ENCODE data around the gene TRPM3. TPM values are rescaled to one million over a fixed set of nuclear protein-coding genes. Genes with fewer than 3 reads are reported as not detected.

Gene TRPM3
- total and polyA plus RNA-seq, 5 donors = 0.38 to 2.2 (median 1.2) TPM

DNA sequence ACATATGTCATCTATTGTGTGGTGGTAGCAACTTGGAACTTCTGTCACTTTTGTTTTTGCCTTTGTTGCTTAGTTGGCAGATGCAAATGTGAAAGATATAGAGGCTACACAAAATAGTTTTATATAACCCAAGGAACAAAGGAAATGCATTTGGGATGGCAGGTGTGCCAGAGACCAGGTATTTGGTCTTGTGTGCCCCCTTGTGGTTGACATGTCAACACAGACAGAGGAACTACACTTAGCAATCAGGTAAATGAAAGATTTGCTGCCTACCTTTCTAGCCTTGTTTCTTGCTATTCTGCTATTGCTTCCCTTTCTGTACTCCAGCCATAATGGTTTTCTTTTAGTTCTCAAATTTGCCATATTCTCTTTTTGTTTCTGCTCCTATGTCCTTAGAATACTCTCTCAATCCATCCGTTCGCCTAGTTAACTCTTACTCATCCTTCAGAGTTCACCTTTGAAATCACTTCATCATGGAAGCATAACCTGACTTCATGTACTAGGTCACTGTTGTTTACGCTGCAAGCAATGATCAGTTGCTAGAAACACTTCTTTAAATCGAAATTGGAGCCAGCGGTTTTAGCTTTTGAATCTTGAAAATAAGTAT lies 119.5 kb downstream of the TRPM3 start:
- peaks cover 3% of the 10 kb centered on the region for H3K9me3 ChIP-seq (ENCODE audit: control insufficient read depth, low read length)
- 64% methylated on average over 5 of the region's 5 CpGs for WGBS
- H3K4me1 ChIP-seq (ENCODE audit: control insufficient read depth, insufficient read depth, low read length) = no peaks in the 10 kb centered on the region
- H3K4me3 ChIP-seq (ENCODE audit: low read length) = no peak overlapping the region
- DNase-seq = peak in 1 of 3 donors; percentile 14
- ATAC-seq = no peak
- H3K27me3 ChIP-seq (ENCODE audit: control insufficient read depth, insufficient read depth) = no peaks in the 10 kb centered on the region
- intact Hi-C loops (cut with DNase I) = loop anchor here in 1 of 4 donors (10.0 kb wide), 1 partner anchor 357 kb away; no protein-coding TSS in a partner anchor
- H3K27ac ChIP-seq (ENCODE audit: low read length) = no peak overlapping the region

DNA sequence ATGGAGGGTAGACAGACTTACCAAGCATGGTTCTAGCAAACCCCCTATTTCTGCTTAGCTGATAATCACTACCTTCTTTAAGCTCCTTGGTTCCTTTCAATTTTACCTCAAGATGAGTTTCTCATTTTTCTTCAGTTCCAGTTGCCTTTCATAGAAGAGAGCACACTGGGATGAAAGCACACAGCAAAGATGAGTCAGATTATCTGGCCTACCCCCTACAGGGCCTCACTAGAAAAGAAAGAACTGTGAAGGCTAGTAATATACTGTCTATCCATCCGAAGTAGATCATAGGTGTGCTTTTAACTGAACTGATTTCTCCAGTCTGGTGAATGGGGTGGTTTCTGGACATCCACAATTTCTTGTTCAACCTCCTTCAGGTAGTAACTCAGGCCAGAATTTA lies 122.5 kb downstream of the TRPM3 start:
- Histone ChIP-seq H3K27me3 (ENCODE audit: control insufficient read depth, insufficient read depth) (no peaks in the 10 kb centered on the region), H3K27ac (ENCODE audit: low read length) (no peak overlapping the region), H3K9me3 (ENCODE audit: control insufficient read depth, low read length) (no peaks in the 10 kb centered on the region), H3K4me1 (ENCODE audit: control insufficient read depth, insufficient read depth, low read length) (no peaks in the 10 kb centered on the region), H3K4me3 (ENCODE audit: low read length) (no peak overlapping the region)
- ATAC-seq (no peak), DNase-seq (no peak)
- intact Hi-C loops (cut with DNase I) = no loop called here
- WGBS = 79% methylated on average over 1 of the region's 1 CpG

DNA sequence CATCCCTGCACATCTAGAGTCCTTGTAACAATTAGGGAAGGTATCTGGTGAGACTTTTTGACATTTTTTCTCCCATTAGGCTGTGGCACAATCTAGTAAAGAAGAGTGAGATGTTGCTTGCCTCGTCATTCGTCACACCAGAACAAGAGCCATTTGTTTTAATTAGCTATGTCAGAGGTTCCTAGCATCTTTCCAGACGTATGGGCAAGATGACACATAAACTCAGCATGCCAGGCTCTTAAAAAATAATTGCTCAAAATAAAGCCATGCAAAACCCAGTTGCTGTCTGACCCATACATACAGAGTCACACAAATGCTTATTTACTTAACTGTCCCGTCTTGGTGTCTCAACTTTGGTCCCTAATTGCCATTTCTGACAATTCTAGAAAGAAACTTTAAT lies 125.9 kb downstream of the TRPM3 start:
- intact Hi-C loops (cut with DNase I) = no loop called here
- ATAC-seq = no peak
- H3K27ac ChIP-seq (ENCODE audit: low read length) = no peak overlapping the region
- no peaks in the 10 kb centered on the region for H3K9me3 ChIP-seq (ENCODE audit: control insufficient read depth, low read length)
- no peak overlapping the region for H3K4me3 ChIP-seq (ENCODE audit: low read length)
- no peak for DNase-seq
- H3K27me3 ChIP-seq (ENCODE audit: control insufficient read depth, insufficient read depth) = no peaks in the 10 kb centered on the region
- WGBS = 57% methylated on average over 4 of the region's 4 CpGs
- H3K4me1 ChIP-seq (ENCODE audit: control insufficient read depth, insufficient read depth, low read length) = no peaks in the 10 kb centered on the region

DNA sequence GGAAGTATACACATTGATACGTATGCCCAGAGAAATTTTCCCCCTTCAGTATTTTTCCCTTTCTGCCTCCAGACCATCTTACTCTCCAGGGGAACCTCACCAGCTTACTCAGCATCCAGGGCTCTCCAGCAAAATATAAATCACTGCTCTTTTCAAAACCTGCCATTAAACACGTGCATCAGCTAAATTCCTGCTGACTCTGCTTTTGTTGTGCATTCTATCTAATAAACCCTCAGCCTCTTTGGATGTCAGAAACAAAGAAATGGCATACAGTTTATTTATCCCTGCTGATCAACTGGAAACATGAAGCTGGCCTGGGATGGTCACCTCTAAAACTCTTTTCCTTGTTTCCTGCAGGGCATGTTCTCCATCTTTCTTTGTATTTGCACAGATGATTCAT lies 126.8 kb downstream of the TRPM3 start:
- intact Hi-C loops (cut with DNase I) = no loop called here
- Histone ChIP-seq H3K27ac (ENCODE audit: low read length) (no peak overlapping the region), H3K27me3 (ENCODE audit: control insufficient read depth, insufficient read depth) (no peaks in the 10 kb centered on the region), H3K4me1 (ENCODE audit: control insufficient read depth, insufficient read depth, low read length) (no peaks in the 10 kb centered on the region), H3K9me3 (ENCODE audit: control insufficient read depth, low read length) (no peaks in the 10 kb centered on the region), H3K4me3 (ENCODE audit: low read length) (no peak overlapping the region)
- ATAC-seq (no peak), DNase-seq (no peak)
- 69% methylated on average over 2 of the region's 2 CpGs for WGBS

DNA sequence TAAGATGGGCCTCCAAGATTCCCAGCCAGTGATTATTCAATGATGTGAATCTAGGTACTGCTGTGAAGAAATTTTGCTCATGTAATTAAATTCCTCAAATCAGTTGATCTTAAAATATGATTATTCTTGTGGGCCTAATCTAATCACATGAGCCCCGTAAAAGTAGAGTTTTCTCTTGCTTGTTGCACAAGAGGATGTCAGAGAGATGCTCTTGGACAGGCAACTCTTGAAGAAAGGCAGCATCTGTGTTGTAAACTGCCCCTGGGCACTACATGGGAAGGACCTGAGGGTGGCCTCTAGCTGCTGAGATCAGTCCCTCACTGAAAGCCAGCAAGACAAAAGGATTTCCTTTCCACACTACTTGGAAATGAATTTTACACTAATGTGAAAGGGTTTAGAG lies 132.9 kb downstream of the TRPM3 start:
- no peaks in the 10 kb centered on the region for H3K4me1 ChIP-seq (ENCODE audit: control insufficient read depth, insufficient read depth, low read length)
- H3K4me3 ChIP-seq (ENCODE audit: low read length) = no peak overlapping the region
- H3K27ac ChIP-seq (ENCODE audit: low read length) = no peak overlapping the region
- no peaks in the 10 kb centered on the region for H3K9me3 ChIP-seq (ENCODE audit: control insufficient read depth, low read length)
- no peak for ATAC-seq
- intact Hi-C loops (cut with DNase I) = no loop called here
- no peaks in the 10 kb centered on the region for H3K27me3 ChIP-seq (ENCODE audit: control insufficient read depth, insufficient read depth)
- DNase-seq = no peak
- WGBS = 89% methylated on average over 1 of the region's 1 CpG

DNA sequence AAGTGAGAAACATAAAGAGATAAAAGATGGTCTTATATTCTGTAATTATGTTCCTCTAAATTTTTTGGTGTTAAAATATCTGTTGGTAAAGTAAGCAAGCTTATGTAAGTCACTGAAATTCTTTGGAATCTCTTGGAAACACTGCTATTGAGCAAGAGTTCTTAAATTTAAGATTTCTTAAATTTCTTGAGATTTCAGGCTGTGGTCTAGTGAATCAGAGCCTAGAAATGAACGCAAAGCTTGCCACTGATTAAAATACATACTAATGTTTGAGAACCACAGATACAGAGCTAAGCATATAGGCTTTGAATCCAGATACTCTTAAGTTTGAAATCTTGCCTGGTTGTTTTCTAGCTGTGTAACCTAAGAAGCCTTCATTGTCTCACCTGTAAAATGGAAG lies 133.4 kb downstream of the TRPM3 start:
- intact Hi-C loops (cut with DNase I) = no loop called here
- no peaks in the 10 kb centered on the region for H3K27me3 ChIP-seq (ENCODE audit: control insufficient read depth, insufficient read depth)
- H3K4me1 ChIP-seq (ENCODE audit: control insufficient read depth, insufficient read depth, low read length) = no peaks in the 10 kb centered on the region
- no peak overlapping the region for H3K4me3 ChIP-seq (ENCODE audit: low read length)
- ATAC-seq = no peak
- H3K9me3 ChIP-seq (ENCODE audit: control insufficient read depth, low read length) = no peaks in the 10 kb centered on the region
- DNase-seq = no peak
- no peak overlapping the region for H3K27ac ChIP-seq (ENCODE audit: low read length)
- 75% methylated on average over 1 of the region's 1 CpG for WGBS

DNA sequence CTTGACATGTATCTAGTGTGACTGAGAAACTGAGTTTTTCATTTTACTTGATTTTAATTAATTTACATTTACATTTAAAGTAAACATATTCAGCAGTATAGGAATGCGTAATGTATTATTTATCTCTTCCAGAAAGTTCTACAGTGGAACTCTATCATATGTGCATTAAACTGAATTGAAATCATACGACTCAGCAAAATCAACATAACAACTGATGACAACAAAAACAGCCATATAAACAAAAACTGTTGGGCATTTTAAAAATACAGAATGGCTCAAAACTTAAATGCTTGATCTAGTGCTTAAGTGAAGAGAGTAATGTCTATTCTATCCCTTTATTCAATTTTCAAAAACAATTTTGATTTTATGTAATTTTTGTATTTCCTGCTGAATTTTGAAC lies 134.4 kb downstream of the TRPM3 start:
- ATAC-seq (no peak), DNase-seq (no peak)
- Histone ChIP-seq H3K9me3 (ENCODE audit: control insufficient read depth, low read length) (no peaks in the 10 kb centered on the region), H3K4me3 (ENCODE audit: low read length) (no peak overlapping the region), H3K27ac (ENCODE audit: low read length) (no peak overlapping the region), H3K4me1 (ENCODE audit: control insufficient read depth, insufficient read depth, low read length) (no peaks in the 10 kb centered on the region), H3K27me3 (ENCODE audit: control insufficient read depth, insufficient read depth) (no peaks in the 10 kb centered on the region)
- intact Hi-C loops (cut with DNase I) = no loop called here
- 94% methylated on average over 2 of the region's 2 CpGs for WGBS

DNA sequence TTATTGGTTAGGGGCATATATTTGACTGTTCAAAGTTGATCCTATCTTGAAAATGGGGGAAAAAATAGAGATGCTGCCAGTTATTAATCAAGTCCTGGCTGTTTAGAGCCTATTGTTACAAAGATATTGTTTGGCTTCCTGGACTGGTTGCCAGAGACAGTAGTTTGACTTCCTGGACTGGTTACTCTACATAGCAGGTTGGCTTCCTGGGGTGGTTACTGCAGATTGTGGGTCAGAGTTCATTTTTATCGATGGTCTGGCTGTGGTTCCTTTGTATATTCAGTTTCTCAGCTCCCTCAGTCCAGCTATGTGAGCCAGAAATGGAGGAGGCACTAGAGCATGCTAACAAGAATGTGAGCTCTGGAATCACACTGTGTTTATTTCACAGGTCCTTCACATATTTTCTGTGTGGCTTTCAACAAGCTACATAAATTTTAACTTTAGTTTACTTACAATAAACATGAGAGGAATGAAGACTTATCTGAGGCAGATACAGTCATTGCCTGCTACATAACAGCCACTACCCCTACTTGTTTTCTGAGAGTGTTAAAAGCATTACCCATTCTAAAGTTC lies 137.6 kb downstream of the TRPM3 start:
- Histone ChIP-seq H3K4me3 (ENCODE audit: low read length) (no peak overlapping the region), H3K27ac (ENCODE audit: low read length) (no peak overlapping the region), H3K9me3 (ENCODE audit: control insufficient read depth, low read length) (no peaks in the 10 kb centered on the region), H3K4me1 (ENCODE audit: control insufficient read depth, insufficient read depth, low read length) (no peaks in the 10 kb centered on the region), H3K27me3 (ENCODE audit: control insufficient read depth, insufficient read depth) (no peaks in the 10 kb centered on the region)
- 53% methylated on average over 1 of the region's 1 CpG for WGBS
- ATAC-seq (no peak), DNase-seq (no peak)
- intact Hi-C loops (cut with DNase I) = no loop called here

DNA sequence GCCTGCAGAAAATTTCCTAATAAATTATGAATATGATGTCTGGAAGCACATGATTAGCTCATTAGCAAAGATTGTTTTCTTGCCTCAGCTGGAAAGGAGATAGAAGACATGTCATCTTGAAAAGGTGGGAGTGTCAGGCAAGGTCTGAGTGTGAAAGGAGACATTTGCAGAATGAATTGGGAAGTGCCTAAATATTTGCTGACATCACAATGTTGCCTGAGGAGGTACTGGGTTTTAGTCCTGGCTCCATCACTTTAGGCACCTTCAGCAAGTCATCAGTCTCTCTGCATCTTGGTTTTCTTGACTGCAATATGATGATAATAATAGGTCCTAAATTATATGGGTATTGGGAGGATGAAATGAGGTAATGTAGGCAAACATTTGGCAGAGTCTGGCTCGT lies 140.1 kb downstream of the TRPM3 start:
- intact Hi-C loops (cut with DNase I) = no loop called here
- Histone ChIP-seq H3K4me3 (ENCODE audit: low read length) (no peak overlapping the region), H3K9me3 (ENCODE audit: control insufficient read depth, low read length) (no peaks in the 10 kb centered on the region), H3K27ac (ENCODE audit: low read length) (no peak overlapping the region), H3K4me1 (ENCODE audit: control insufficient read depth, insufficient read depth, low read length) (no peaks in the 10 kb centered on the region), H3K27me3 (ENCODE audit: control insufficient read depth, insufficient read depth) (no peaks in the 10 kb centered on the region)
- DNase-seq (no peak), ATAC-seq (no peak)
- WGBS = 54% methylated on average over 1 of the region's 1 CpG

DNA sequence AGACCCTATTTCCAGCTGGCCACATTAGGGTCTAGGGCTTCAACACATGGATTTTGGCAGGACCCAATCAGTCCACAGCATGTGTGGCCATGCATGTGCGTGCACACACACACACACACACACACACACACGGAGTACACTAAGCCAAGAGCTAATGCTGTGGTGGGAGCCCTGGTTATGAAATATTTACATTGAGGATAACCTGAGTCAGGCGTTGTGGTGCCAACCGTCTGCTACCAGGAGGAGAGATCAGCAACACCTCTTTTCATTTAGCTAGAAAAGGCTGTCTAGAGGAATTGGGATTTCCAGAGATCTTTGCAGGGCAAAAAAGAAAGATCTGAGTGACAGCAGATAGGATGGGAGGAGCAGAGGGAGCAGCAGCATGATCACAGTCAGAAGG lies 141.5 kb downstream of the TRPM3 start:
- Histone ChIP-seq H3K9me3 (ENCODE audit: control insufficient read depth, low read length) (no peaks in the 10 kb centered on the region), H3K4me1 (ENCODE audit: control insufficient read depth, insufficient read depth, low read length) (no peaks in the 10 kb centered on the region), H3K4me3 (ENCODE audit: low read length) (no peak overlapping the region), H3K27ac (ENCODE audit: low read length) (no peak overlapping the region), H3K27me3 (ENCODE audit: control insufficient read depth, insufficient read depth) (no peaks in the 10 kb centered on the region)
- peak in 1 of 3 donors; percentile 9 for DNase-seq
- 66% methylated on average over 4 of the region's 4 CpGs for WGBS
- no peak for ATAC-seq
- intact Hi-C loops (cut with DNase I) = no loop called here

DNA sequence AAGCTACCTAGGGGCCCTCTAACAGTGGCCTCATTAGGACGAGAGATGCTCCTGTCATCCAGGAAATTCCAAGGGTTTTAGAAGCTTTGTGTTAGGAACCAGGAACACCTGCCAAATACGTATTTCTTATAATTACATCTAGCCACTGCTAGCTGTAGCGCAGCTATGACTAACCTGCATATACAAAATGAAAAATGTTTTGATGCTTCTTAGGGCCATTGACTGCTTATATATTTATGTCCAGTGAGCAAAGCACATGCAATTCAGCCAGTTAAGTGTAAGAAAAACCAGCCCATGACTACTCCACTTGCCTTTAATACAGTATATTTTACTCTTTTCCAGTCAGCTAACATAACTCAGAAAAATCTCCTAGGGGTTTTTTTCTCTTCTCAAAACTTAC lies 143.3 kb downstream of the TRPM3 start:
- WGBS = 87% methylated on average over 3 of the region's 3 CpGs
- no peak for DNase-seq
- intact Hi-C loops (cut with DNase I) = no loop called here

DNA sequence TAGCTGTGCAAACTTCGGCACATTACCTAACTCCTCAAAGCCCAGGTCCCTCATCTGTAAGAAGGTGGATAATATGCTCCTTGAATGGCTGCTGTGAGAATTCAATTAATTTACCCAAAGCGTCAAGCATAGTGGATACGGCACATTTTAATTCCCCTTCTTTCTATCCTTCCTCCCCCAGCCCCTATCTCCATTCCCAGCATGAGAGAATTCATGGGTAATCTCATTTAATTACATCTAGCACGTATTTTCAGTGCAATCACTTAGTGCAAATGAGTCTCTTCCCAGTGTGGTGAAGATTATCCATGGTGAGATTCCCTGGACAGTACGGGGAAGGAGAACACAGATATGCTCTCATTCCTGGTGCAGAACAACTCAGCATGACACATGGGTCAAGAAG lies 145.6 kb downstream of the TRPM3 start:
- Histone ChIP-seq H3K27me3 (ENCODE audit: control insufficient read depth, insufficient read depth) (no peaks in the 10 kb centered on the region), H3K9me3 (ENCODE audit: control insufficient read depth, low read length) (no peaks in the 10 kb centered on the region), H3K4me1 (ENCODE audit: control insufficient read depth, insufficient read depth, low read length) (no peaks in the 10 kb centered on the region), H3K4me3 (ENCODE audit: low read length) (no peak overlapping the region), H3K27ac (ENCODE audit: low read length) (no peak overlapping the region)
- intact Hi-C loops (cut with DNase I) = no loop called here
- DNase-seq = no peak
- WGBS = 71% methylated on average over 5 of the region's 5 CpGs
- ATAC-seq = no peak

More for the DNA sequence above, 143.3 kb downstream of the TRPM3 start:
- Histone ChIP-seq H3K27me3 (ENCODE audit: control insufficient read depth, insufficient read depth) (no peaks in the 10 kb centered on the region), H3K9me3 (ENCODE audit: control insufficient read depth, low read length) (no peaks in the 10 kb centered on the region), H3K4me3 (ENCODE audit: low read length) (no peak overlapping the region), H3K4me1 (ENCODE audit: control insufficient read depth, insufficient read depth, low read length) (no peaks in the 10 kb centered on the region), H3K27ac (ENCODE audit: low read length) (no peak overlapping the region)
- no peak for ATAC-seq

All from right cardiac atrium (tissue), 5 donors.